GM21717 (cell line): ENCODE measurements around the gene ASB6.
"Not testable (repeated sequence)": the region's sequence is repeated elsewhere in the genome, so short reads cannot be mapped to it uniquely, and the experiment has no call there.

Experiments used
- ATAC-seq: cut with Tn5 transposase; IDR thresholded peaks from one replicate; pipeline ENCODE4 v1.9.1; 2021; ENCODE audit warnings: mild to moderate bottlenecking, moderate library complexity; ENCODE audit not compliant: unreplicated experiment

The ASB6 gene

DNA sequence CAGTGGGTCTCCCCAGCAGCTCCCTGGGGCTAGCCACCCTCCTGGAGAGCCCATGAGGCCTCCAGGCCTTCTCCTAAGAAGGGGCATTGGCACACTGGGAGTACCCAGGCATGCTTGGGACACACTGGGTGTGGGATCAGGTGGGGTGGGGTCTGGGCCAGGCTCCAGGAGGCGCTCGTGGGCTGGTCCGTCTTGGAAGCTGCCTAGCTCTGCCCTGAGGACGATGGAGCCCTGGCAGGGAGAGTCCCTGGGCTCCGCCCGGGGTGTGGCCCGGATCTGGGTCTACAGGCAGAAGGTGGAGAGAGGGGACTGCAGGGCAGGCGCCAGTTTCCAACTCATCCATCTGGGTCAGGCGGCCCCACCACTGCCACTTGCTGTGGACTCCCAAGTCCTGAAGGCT, 25.9 kb upstream of the ASB6 start:
- no peak for ATAC-seq

DNA sequence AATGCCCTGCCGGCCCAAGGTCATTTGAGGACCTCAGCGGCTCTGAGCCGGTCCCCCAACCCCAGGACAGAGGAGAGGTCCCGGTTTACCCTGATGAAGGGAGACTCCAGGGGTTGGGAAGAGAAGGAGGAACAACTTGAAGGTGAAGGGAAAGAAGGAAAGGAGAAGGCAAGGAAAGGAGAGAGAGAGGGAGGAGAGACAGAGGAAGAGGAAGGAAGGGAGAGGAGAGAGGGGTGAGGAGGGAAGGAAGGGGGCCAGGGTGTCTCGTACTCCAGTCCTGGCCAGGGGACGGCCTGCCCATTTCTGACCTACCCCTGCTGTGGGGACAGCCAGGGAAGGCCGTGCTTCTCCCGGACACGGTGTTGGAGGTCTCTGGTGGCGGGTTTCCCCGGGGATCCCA, 25.4 kb upstream of the ASB6 start:
- ATAC-seq, result no peak

DNA sequence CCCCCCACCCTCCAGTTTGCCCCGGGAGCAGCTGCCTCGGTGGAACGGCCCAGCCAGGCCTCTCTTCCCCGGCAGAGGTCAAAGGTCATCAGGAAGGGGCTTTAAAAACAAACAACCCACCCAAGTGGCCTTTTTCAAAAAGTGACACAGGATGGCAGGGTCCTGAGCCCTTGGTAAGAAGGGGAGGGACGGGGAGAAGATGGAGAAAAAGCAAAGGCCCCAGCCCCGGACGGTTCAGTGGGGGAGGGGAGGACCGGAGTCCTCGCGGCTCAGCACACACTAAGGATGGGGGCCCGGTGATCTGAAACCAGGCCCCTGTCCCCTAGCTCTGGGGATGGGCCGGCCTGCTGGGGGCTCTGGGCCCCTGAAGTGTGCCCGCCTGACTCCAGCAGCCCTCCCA, 24.6 kb upstream of the ASB6 start:
- ATAC-seq, result no peak

DNA sequence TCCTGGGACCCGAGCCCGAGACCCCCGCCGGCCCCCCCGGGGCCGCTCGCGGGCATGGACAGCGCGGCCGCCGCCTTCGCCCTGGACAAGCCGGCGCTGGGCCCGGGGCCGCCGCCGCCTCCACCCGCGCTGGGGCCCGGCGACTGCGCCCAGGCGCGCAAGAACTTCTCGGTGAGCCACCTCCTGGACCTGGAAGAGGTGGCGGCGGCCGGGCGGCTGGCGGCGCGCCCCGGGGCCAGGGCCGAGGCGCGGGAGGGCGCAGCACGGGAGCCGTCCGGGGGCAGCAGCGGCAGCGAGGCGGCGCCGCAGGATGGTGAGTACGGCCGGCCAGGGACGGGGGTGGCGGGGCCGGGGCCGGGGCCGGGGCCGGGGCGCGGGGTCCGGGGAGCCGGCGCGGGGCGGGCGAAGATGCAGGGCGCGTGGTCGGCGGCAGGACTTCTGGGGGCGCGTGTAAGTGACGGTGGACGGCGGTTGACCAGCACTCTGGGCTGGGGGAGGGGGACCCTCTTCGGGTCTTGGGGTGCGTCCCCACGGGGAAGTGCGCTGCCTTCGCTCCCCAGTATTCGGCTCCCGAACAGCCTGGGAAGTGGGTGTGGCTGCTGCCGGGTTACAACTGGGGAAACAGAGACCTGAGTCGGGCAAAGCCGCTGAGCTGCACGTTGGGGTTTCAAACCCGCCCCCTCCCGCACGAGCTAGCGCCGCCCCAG, 24.0 kb upstream of the ASB6 start:
- ATAC-seq, result no peak

DNA sequence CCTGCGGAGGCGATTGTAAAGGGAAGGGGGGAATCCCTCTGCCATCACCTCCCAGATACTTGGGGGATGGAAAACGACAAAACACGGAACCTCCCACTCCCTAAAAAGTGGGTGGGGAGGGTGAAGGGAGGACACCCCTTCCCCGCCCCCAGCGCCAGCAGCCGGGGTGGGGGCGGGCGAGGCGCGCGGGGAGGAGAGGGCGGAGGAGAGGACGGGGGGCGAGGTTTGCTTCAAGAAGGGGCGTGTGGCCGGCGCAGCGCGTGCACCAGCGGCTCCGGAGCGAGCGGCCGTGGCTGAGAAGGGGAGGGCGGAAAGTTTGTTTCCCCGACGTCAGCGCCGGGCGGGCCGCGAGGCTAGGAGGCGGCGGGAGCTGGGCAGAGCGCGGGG, 23.4 kb upstream of the ASB6 start, which contains the start of gene PRRX2:
Gene PRRX2 (plus strand): TSS at position 259 of the 387 bp plus-strand sequence. CDS start 221 bp downstream, outside the sequence.
- no peak for ATAC-seq

DNA sequence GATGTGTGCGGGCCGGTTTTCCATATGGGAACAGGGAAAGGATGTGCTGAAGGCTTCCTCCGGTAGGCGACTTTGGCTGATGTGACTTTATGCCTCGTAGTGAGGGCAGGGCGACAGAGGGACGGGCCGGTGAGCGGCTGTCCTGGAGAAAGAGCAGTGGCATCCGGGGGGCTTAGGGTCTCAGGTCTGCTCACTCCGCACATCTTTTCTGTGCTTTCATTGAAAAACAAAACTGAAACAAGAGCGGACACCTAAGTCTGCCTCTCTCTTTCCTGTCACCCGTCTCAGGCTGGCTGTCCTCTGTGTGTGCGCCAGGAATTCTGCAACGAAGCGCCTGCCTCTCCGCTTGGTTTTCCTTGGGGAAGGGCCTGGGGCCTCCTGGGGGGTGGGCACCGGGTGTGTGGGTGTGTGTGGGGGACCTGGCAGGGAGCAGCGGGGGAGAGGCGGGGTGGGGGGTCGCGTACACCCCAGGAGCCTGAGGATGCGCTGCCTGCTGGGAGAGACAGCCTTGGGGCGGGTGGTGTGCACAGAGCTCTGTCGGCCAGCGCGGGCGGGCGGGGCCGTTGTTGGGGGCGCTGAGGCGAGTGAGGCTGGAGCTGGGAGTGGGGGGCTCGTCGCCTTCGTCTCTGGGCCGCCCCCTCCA, 22.9 kb upstream of the ASB6 start:
- ATAC-seq, result no peak

DNA sequence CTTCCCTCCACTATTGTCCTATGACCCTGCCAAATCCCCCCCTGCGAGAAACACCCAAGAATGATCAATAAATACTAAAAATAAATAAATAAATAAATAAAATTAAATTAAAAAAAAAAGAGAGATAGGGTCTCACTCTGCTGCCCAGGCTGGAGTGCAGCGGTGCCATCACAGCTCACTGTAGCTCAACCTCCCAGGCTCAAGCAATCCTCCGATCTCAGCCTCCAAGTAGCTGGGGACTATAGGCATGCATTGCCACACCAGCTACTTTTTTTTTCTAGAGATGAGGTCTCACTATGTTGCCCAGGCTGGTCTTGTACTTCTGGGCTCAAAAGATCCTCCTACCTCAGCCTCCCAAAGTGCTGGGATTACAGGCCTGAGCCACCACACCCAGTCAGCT, 20.3 kb upstream of the ASB6 start:
- not testable (repeated sequence) for ATAC-seq

DNA sequence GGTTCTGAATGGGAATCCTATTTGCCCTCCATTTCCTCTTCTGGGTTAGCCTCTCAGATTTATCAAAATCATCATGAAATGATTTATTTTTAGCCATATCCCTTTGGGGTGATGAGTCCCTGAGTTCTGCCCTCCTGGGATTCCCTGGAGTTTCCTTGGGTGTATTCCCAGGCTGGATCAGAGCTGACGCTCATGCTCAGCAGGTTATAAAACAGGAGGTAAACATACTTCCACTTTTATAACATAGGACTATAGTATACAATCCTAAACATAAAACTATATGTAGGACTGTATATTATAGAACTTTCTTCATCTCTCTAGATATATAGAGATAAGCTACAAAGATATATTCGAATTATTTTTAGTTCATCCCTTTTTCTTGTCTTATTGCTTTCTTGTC, 19.1 kb upstream of the ASB6 start:
- no peak for ATAC-seq

DNA sequence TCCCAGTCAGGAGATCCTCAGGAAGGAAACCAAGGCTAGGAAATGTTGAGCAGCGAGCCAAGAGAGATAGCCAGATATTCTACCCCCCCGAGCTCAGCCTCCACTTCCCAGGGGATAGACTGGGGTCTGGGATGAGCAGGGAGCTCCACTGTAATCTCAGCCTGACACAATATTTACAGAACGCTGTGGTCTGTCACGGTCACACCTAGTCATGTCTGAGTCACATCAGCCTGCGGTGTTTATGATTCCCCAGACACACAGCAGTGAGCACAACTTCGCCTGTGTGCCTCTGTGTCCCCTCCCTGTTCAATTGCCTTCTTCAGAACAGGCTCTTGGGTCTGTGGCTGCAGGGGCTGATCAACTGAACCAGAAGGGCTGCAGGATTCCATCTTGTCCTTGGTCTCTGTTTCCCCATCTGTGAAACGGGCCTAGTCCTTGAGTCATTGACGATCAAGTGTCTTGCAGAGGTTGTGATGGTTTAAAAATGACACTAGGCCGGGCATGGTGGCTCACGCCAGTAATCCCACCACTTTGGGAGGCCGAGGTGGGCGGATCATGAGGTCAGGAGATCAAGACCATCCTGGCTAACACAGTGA, 14.9 kb upstream of the ASB6 start:
- ATAC-seq, result no peak

DNA sequence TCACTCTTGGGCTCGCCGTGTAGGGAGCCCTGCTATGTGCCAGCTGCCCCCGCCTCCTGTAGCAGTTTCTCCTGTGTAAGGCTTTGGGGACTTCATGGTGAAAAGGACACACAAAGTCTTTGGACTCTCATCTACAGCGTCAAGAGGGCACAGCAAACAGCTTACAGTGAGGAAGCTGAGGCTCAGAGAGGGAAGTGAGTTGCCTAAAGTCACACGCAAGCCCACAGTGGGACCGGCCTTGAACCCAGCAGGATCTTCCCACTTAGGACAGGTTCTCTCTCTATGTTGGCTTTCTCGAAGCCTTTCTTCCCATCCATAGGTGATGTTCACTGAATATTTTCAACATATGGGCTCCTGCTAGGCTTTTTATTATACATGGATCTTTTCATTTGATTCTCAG, 13.7 kb upstream of the ASB6 start:
- no peak for ATAC-seq

DNA sequence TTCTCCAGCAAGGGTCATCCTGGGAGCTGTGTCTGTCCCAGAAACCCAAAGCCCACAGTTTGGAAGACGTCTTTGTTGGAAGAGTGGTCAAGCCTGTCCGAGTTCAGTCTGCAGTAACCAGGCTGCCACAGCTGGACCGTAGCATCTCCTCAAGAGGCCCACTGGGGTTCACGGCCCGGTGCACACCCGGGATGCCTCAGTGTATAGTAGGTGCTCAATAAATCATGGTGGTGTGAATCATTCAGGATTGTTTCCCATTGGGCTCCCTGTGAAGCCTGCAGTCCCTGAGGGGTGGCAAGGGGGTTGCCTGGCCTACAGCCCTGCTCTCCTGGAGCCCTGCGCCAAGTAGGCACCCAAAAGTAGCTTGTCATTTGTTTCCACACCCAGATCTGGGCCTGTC, 13.2 kb upstream of the ASB6 start:
- no peak for ATAC-seq

DNA sequence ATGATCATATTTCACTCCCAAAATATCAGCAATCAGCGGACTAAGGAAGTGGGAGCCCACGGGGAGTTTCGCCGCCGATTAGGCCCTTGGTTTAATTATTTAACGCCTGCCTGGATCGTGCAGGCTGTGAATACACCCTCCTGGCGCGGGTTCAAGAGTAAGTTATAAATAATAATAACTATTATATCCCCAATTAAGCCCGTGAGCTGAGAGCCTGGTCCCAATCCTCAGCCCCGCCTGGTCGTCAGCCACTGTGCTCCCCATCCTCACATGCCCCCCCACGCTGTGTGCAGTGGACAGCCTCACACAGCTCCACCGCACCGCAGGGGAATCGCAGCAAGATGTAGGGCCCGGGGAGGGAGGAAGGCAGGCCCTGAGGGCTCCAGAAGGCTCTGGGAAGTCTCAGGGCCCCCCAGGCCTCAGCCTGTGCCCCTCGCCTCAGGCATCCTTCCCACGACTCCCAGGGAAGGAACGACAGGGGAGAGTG, 12.6 kb upstream of the ASB6 start:
- ATAC-seq, result no peak

DNA sequence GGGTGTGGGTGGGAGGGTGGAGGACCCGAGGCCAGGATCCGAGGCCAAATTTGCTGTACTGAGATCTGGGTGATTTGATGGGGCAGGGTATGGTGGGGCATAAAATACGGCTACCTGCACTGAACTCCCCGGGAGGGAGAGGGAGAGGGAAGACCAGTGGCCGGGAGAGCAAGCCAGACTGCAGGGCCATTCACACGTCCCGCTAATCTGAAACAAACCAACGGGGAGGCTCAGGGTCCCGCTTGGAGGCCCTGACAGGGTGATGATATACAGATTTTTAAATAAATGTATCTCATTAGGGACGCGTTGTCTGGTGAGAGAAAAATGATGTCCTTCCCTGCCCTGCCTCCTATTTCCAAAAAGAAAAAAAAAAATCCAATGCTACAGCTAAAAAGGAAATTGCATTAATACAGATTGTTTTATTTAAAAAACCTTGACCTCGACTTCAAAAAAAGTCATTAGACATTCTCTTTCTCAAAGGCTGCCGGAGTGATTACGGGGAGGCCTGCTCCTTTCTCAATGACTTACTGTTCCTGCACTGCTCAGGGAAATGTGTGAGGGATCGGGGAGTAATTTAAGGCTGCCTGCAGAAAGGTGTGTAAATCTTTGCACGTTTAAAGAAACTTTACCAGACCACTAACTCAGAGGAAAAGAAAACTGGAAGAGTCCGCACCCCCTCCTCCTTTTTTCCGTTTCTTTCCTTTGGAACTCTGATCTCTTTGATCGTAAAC, 12.0 kb upstream of the ASB6 start:
- ATAC-seq, result no peak

DNA sequence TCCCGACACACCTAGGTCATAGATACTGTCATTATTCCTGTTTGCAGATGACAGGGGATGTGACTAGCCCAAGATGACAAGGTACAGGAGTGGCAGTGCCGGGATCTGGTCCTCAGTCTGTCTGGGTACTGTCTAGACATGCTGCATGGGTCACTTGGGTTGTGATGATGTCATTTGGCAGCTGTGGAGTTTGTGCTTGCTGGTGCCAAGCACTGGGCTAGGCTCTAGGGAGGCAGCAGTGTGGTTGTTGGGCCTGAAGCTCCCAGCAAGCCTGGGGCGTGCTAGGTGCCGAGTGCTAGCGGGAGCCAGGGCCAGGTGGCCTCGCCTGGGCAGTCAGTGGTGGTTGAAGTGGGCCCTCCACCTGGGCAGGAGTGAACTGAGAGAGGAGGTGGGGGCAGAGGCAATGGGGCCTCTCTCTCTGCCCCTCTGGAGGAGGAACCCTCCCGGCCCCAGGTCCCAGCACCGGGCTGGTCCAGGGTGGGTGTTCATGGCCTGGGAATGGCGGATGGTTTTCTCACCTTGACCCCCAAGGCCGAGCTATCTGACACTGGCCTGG, 8.8 kb upstream of the ASB6 start:
- ATAC-seq, result no peak

DNA sequence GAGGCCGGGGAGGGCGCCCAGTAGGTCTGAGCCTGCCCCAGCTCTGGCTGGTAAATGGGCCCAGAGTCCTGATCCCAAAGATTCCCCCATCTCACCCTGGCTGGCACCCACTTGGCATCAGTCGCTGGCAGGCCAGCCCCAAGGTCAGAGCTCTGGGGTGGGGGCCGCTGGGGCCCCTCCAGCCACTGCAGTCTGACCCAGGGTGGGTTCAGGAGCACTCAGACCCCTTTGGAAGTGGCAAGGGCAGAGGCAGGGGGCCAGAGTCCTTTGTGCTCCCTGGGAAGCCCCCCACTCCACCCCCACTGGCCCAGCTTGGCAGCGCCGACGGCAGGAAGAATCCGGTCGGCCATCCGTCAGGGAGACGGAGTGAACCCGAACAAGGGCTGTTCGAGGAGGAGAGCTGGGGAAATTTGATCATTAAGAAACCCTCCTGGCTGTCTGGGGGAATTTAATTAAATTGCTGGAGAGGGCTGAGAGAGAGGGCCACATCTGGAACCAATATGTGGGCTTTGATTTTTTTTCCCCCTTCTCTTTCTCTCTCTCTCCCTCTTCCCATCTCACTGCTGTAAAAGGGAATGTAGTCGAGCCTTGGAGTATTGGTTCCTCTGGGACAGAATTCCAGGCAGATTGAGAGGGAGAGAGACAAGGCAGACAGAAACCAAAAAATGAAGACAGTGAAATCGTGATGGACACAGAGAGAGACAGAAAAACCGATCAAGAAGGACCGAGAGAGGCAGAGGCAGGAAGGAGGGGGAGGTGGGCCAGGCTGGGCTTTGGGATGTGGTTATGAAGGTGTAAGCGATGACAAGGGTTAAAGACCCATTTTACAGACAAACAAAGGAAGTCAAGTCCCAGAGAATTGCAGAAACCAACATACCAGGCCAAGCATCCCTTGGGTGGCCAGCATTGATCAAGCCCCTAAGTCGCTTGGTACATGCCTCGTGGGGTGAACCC, 8.1 kb upstream of the ASB6 start:
- no peak for ATAC-seq

DNA sequence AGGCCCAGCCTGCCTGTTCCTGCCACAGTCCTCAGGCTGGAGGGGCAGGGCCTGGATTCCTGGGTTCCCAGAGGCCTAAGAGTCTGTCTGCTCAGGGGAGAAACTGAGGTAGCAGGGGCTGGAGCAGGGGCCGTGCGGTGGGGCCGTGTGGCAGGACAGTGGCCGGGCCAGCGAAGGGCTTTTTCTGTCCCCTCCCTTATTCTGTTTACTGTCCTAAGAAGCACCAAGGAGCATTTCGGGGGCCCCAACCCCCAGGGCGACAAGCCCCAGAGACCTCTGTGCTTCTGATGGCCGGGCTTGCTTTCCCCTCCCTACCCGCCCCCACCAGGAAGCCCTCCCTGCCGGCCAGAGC, 6.8 kb upstream of the ASB6 start:
- no peak for ATAC-seq

DNA sequence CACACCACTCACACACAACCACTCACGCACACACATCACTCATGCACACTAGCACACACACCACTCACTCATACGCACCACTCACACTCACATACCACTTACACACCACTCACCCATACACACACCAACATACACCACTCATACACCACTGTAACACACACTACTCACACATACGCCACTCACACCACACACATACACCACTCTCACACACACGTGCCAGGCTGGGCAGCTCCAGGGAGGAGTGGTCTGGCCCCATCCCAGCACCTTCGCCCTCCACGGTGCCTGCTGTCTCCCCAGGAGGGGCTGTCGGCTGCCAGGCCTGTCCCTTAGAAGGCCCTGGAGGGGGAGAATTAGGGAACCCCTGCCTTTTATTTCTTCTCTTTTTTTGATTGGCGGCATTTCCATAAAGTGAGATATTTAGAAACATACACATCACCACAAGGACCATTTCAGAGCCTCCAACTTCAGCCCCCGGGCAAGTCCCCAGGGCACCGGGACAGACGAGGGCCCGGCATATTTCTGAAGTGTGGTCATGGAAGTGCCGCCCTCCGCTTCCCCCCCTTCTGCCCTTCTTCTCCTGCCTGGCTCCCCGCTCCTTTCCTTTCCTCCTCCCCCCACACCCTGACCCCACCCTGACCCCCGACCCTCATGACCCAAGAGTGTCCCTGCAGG, 6.3 kb upstream of the ASB6 start:
- no peak for ATAC-seq

DNA sequence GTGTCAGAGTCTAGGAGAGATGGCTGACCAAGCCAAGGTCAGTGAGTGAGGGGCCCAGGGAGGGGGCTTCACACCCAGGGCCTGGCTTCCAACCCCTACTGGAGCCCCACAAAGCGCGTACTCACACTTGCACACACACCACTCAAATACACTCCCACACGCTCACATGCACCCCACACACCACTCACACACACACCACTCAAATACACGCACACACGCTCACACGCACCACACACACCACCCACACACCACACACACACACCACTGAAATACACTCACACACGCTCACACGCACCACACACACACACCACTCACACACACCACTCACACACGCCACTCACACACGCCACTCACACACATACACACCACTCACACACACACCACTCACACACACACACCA, 5.7 kb upstream of the ASB6 start:
- no peak for ATAC-seq

DNA sequence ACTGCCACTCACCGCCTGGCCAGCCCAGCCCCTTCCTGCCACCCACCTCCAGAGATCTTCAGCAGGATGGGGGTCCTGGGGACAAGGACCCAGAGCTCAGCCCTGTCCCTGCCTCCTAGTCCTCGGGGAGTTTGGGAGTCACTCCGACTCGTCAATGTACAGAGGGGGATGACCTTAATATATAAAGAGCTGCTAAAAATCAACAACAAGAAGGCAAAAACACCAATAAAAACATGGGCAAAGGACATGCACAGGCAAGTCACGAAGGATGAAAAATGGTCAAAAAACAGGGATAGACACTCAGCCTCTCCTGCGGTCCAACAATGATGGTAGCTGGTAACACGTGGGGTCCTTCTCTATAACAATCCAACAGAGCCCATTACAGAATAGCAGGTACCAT, 4.7 kb upstream of the ASB6 start:
- no peak for ATAC-seq

DNA sequence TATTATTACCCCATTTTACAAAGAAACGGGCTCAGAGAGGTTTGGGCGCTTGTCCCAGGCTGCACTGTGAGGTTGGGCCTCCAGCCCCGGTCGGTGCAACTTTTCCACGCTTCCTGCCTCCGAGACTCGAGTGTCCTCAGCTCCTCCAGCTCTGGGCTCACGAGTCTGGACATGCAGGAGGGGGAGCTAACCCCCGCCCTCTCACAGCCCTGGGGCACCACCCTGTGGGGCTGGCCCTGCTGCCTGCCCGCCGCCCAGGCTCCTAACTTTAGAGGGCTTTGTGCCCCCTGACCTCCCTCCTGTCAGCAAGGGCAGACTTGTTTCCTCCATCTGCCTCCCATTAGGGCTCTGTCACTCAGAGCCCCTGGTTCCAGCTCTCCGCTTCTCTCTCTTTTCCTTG, 4.3 kb upstream of the ASB6 start:
- no peak for ATAC-seq
